ENCODE results near the gene KANSL2. TPM values are rescaled to one million over a fixed set of nuclear protein-coding genes. Genes with fewer than 3 reads are reported as not detected.
"Not testable (repeated sequence)": the region's sequence is repeated elsewhere in the genome, so short reads cannot be mapped to it uniquely, and the experiment has no call there.

Gene KANSL2
- total and polyA plus RNA-seq, 2 of the 13 experiments (the other 11 are each of a cell fraction or from before 2014, with no cell fraction given), result 24.1 to 41.3 TPM

DNA sequence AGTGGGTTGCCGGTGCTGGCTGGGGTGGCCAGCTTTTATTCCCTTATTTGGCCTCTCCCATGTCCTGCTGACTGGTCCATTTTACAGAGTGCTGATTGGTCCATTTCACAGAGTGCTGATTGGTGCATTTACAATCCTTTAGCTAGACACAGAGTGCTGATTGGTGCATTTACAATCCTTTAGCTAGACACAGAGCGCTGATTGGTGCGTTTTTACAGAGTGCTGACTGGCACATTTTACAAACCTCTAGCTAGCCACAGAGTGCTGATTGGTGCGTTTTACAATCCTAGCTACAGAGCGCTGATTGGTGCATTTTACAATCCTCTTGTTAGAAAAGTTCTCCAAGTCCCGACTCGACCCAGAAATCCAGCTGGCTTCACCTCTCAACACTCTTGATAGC is 59.0 kb downstream of the KANSL2 start:
- POLR2A ChIA-PET; in situ Hi-C loops (cut with HindIII; ENCODE audit: extremely low pct_ligation_motif_present, low pct_unique_long_range_greater_than_20kb); H3K9me3 ChIP-seq (ENCODE audit: low read length); H2AFZ ChIP-seq (ENCODE audit: low read length); H3K79me2 ChIP-seq (ENCODE audit: insufficient read depth, low read length); intact Hi-C loops (cut with micrococcal nuclease; ENCODE audit: unreplicated experiment); CTCF ChIA-PET (ENCODE audit: low intra/inter-chr PET ratio, low total read pairs); H3K4me3 ChIP-seq (replicated peaks in 1 of 3; ENCODE audit: insufficient read depth in 1 of 3, low read depth in 2 of 3, low read length in 3 of 3); H4K20me1 ChIP-seq (ENCODE audit: insufficient read depth, low read length); DNase-seq (ENCODE audit: low spot score); H3K27me3 ChIP-seq (ENCODE audit: control insufficient read depth in 1 of 2, insufficient read depth in 2 of 2, low read length in 2 of 2); H3K27ac ChIP-seq (ENCODE audit: extremely low read length, insufficient read depth, low read length); FAIRE-seq; BruUV-seq (replicated peaks); H3K4me1 ChIP-seq (ENCODE audit: insufficient read depth, low read length); ATAC-seq; H3K9ac ChIP-seq (ENCODE audit: insufficient read depth, low read depth, low read length); H3K36me3 ChIP-seq (replicated peaks in 1 of 2; ENCODE audit: control insufficient read depth in 1 of 2, insufficient read depth in 2 of 2, low read length in 2 of 2); H3K4me2 ChIP-seq (ENCODE audit: low read depth, low read length): not testable (repeated sequence)
- peak; percentile 48 for TF ChIP-seq NFYB (CRISPR knock-in tag; IDR thresholded peaks at IDR 0.05)
- 0 out of 2 replicates have a peak, but pooled peaks have one; percentile 10 for TF ChIP-seq NFYC (CRISPR knock-in tag; IDR thresholded peaks at IDR 0.05)
- peak; percentile 64; the same call in 1 of the 2 replicates for TF ChIP-seq MAFF (IDR thresholded peaks at IDR 0.05; ENCODE audit: low read depth, low read length)
- TF ChIP-seq MAFK (conservative IDR thresholded peaks at IDR 0.05 in 1 of 2, IDR thresholded peaks at IDR 0.05 in 1 of 2; ENCODE audit: low read length in 2 of 2), result peak; percentile 45 to 58
- 47% methylated on average over 7 of the region's 7 CpGs for WGBS (ENCODE audit: low lambda C conversion rate)

DNA sequence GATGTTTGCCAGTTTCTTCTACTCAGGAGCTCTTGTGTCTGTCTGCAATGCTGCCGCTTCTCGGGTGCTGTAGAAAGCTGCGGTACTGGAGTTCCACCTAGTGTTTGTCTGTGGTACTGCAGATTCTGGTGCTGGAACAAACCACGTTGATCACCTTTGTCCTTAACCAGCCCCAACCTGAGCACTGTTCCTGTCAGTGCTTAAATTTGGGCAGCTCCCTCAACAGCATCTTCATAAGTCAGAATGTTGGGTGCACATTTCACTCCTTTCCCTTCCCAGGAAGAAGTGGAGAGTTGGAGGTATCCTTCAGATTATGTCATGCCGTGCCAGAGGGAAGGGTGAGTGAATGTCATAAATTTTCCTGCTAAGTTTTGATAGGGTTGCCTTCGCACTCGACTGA is 63.5 kb downstream of the KANSL2 start:
- Histone ChIP-seq H3K27ac (ENCODE audit: extremely low read length, insufficient read depth, low read length) (no peak overlapping the region), H3K9me3 (ENCODE audit: low read length) (no peaks in the 10 kb centered on the region; the same call in 1 of the 2 replicates), H3K4me3 (replicated peaks in 1 of 3; ENCODE audit: insufficient read depth in 1 of 3, low read depth in 2 of 3, low read length in 3 of 3) (no peak overlapping the region), H3K4me1 (ENCODE audit: insufficient read depth, low read length) (no peaks in the 10 kb centered on the region), H3K36me3 (replicated peaks in 1 of 2; ENCODE audit: control insufficient read depth in 1 of 2, insufficient read depth in 2 of 2, low read length in 2 of 2) (no peaks in the 10 kb centered on the region), H3K9ac (ENCODE audit: insufficient read depth, low read depth, low read length) (no peak overlapping the region), H3K27me3 (ENCODE audit: control insufficient read depth in 1 of 2, insufficient read depth in 2 of 2, low read length in 2 of 2) (0 out of 5 replicates have a peak, but pooled peaks cover 0 to 2% of the 10 kb centered on the region in 2 experiments), H4K20me1 (ENCODE audit: insufficient read depth, low read length) (no peaks in the 10 kb centered on the region; the same call in 1 of the 2 replicates), H2AFZ (ENCODE audit: low read length) (no peak overlapping the region), H3K4me2 (ENCODE audit: low read depth, low read length) (no peak overlapping the region), H3K79me2 (ENCODE audit: insufficient read depth, low read length) (no peaks in the 10 kb centered on the region)
- in situ Hi-C loops (cut with HindIII; ENCODE audit: extremely low pct_ligation_motif_present, low pct_unique_long_range_greater_than_20kb), result loop anchor here (5.0 kb wide), 1 partner anchor 76 kb away; no protein-coding TSS in a partner anchor
- intact Hi-C loops (cut with micrococcal nuclease; ENCODE audit: unreplicated experiment), result loop anchor here (1.0 to 10.0 kb wide), 2 partner anchors 76 to 434 kb away; partner anchors contain the start of gene CCDC184
- peak; percentile 58 for DNase-seq (ENCODE audit: low spot score)
- peak; percentile 85 for FAIRE-seq
- peak; percentile 91 for ATAC-seq
- ChIA-PET POLR2A (no interaction called here), CTCF (ENCODE audit: low intra/inter-chr PET ratio, low total read pairs) (interaction anchor here (1.2 to 2.8 kb wide), 2 partner anchors 75 to 76 kb away, joined by 4 to 24 read pairs; no protein-coding TSS in a partner anchor)
- TF ChIP-seq ZNF274 (CRISPR knock-in tag; IDR thresholded peaks at IDR 0.05), result no peak
- TF ChIP-seq CREB1 (IDR thresholded peaks at IDR 0.05), result no peak
- TF ChIP-seq CREB1 (CRISPR knock-in tag; IDR thresholded peaks at IDR 0.05), result no peak
- peak; percentile 25 for TF ChIP-seq XRCC5 (optimal IDR thresholded peaks at IDR 0.05; ENCODE audit: low read length)
- TF ChIP-seq, protein P1, sequence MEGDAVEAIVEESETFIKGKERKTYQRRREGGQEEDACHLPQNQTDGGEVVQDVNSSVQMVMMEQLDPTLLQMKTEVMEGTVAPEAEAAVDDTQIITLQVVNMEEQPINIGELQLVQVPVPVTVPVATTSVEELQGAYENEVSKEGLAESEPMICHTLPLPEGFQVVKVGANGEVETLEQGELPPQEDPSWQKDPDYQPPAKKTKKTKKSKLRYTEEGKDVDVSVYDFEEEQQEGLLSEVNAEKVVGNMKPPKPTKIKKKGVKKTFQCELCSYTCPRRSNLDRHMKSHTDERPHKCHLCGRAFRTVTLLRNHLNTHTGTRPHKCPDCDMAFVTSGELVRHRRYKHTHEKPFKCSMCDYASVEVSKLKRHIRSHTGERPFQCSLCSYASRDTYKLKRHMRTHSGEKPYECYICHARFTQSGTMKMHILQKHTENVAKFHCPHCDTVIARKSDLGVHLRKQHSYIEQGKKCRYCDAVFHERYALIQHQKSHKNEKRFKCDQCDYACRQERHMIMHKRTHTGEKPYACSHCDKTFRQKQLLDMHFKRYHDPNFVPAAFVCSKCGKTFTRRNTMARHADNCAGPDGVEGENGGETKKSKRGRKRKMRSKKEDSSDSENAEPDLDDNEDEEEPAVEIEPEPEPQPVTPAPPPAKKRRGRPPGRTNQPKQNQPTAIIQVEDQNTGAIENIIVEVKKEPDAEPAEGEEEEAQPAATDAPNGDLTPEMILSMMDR (CRISPR knock-in tag; IDR thresholded peaks at IDR 0.05), result peak; percentile 93
- peak; percentile 81 for TF ChIP-seq RAD21 (CRISPR knock-in tag; IDR thresholded peaks at IDR 0.05)
- TF ChIP-seq STAG1 (CRISPR knock-in tag; IDR thresholded peaks at IDR 0.05), result peak; percentile 96
- TF ChIP-seq SMC3 (IDR thresholded peaks at IDR 0.05; ENCODE audit: low read length), result peak; percentile 93
- BruUV-seq (replicated peaks), result no TSS peak
- 2% methylated on average over 7 of the region's 7 CpGs for WGBS (ENCODE audit: low lambda C conversion rate)
